ENCODE measurements around the gene KLHL34.

DNA sequence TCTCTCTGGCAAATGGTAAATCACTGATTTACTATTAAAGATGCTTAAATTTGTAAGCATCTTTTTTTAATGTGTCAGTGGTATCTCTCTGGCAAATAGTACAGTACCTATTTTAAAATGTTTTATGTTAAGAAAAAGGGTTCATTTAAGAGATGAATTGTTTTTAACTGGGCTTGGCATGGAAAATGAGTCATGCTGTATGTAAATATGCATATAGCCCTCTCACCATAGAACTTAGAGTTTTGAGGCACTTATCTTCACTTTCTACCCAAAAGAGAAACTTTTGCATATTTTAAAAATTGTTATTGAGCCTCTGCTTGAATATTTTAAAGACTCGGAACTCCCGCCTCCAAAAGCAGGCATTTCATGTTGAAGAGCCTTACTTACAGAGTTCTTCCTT is 37.9 kb downstream of the KLHL34 start:
- TF ChIP-seq, protein P1, sequence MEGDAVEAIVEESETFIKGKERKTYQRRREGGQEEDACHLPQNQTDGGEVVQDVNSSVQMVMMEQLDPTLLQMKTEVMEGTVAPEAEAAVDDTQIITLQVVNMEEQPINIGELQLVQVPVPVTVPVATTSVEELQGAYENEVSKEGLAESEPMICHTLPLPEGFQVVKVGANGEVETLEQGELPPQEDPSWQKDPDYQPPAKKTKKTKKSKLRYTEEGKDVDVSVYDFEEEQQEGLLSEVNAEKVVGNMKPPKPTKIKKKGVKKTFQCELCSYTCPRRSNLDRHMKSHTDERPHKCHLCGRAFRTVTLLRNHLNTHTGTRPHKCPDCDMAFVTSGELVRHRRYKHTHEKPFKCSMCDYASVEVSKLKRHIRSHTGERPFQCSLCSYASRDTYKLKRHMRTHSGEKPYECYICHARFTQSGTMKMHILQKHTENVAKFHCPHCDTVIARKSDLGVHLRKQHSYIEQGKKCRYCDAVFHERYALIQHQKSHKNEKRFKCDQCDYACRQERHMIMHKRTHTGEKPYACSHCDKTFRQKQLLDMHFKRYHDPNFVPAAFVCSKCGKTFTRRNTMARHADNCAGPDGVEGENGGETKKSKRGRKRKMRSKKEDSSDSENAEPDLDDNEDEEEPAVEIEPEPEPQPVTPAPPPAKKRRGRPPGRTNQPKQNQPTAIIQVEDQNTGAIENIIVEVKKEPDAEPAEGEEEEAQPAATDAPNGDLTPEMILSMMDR (IDR thresholded peaks at IDR 0.05), result no peak
- TF ChIP-seq POLR2A (IDR thresholded peaks at IDR 0.05), result no peak
